Activated CD8-positive, alpha-beta T cell treated with anti-CD3 and anti-CD28 coated beads for 36 hours (primary cell): ENCODE results near the gene NPIPB6. TPM values are rescaled to one million over a fixed set of nuclear protein-coding genes. Genes with fewer than 3 reads are reported as not detected.

Experiments
- ATAC-seq: fragments of 200-7000 bp; cut with Tn5 transposase; one replicate; pipeline ENCODE4 v1.10.0; 2021; ENCODE audit warnings: mild to moderate bottlenecking, moderate library complexity
- CTCF ChIA-PET: fragments of 350-600 bp; sonication (Branson Sonifier 250); formaldehyde crosslinking; loops from one replicate; lab custom pipeline; 2021; ENCODE audit warnings: antibody characterized with exemption; lab: Charles Lee
- POLR2A ChIA-PET: fragments of 350-600 bp; sonication (Branson Sonifier 250); formaldehyde crosslinking; loops from one replicate; lab custom pipeline; 2021; ENCODE audit warnings: antibody characterized with exemption; lab: Charles Lee
- DNase-seq: peaks from one replicate; pipeline ENCODE4 v3.0.0-alpha.2; 2020
- H3K27ac Mint-ChIP-seq: one replicate; pipeline ENCODE4 v1.8.0; 2021; ENCODE audit warnings: mild to moderate bottlenecking, mixed read lengths
- H3K27me3 Mint-ChIP-seq: one replicate; pipeline ENCODE4 v1.8.0; 2021; ENCODE audit warnings: mixed read lengths
- H3K36me3 Mint-ChIP-seq: one replicate; pipeline ENCODE4 v1.8.0; 2021; ENCODE audit warnings: low read depth, mixed read lengths
- H3K4me1 Mint-ChIP-seq: one replicate; pipeline ENCODE4 v1.8.0; 2021; ENCODE audit warnings: low read depth, mixed read lengths
- H3K4me3 Mint-ChIP-seq: one replicate; pipeline ENCODE4 v1.8.0; 2021; ENCODE audit warnings: mild to moderate bottlenecking, moderate library complexity, mixed read lengths
- H3K9me3 Mint-ChIP-seq: one replicate; pipeline ENCODE4 v1.8.0; 2021; ENCODE audit warnings: mixed read lengths
- CTCF ChIP-seq: fragments of 200-600 bp; IDR thresholded peaks from one replicate; pipeline ENCODE4 v1.8.0; 2022; ENCODE audit warnings: antibody characterized with exemption, mild to moderate bottlenecking
- intact Hi-C: fragments of 100-400 bp; cut with micrococcal nuclease; formaldehyde crosslinking; loops from one replicate; pipeline ENCODE4 v1.10.0; 2022
- microRNA-seq: library from miRNA; unstranded; fragments of <30 nt; microRNA quantifications from one replicate; pipeline ENCODE4 v1.2.0, GENCODE V29; 2022; ENCODE audit warnings: borderline microRNAs expressed, borderline replicate concordance
- total RNA-seq, 2 experiments: library from RNA; stranded (reverse); gene quantifications; one replicate each; pipeline ENCODE4 v1.2.3, GENCODE V29; 2021

The NPIPB6 gene
- total RNA-seq, 2 experiments from 2014 or later: 0.52 TPM; not detected in 1

GRCh38 chr16:28294201-28294600, 69.1 kb downstream of the NPIPB6 start:
- no peaks in the 10 kb centered on the region for H3K27me3 Mint-ChIP-seq
- ChIA-PET CTCF (interaction anchor here (0.9 to 2.7 kb wide), 6 partner anchors 11 to 33 kb away, joined by 3 to 19 read pairs (median 6); no protein-coding TSS in a partner anchor), POLR2A (interaction anchor here (0.5 to 1.0 kb wide), 4 partner anchors 14 to 528 kb away, joined by 3 to 4 read pairs (median 3); no protein-coding TSS in a partner anchor)
- no peak for TF ChIP-seq CTCF
- H3K4me1 Mint-ChIP-seq: peaks cover 56% of the 10 kb centered on the region
- H3K4me3 Mint-ChIP-seq: peak overlapping the region; percentile 87
- H3K27ac Mint-ChIP-seq: peak overlapping the region; percentile 42
- peaks cover 20% of the 10 kb centered on the region for H3K36me3 Mint-ChIP-seq
- intact Hi-C loops: no loop called here
- H3K9me3 Mint-ChIP-seq: no peaks in the 10 kb centered on the region
- DNase-seq (no peak), ATAC-seq (no peak)

- CTCF ChIA-PET: interaction anchor here (0.9 to 2.7 kb wide), 5 partner anchors 16 to 33 kb away, joined by 3 to 19 read pairs (median 7); no protein-coding TSS in a partner anchor
- Mint-ChIP-seq H3K4me1 (peaks cover 58% of the 10 kb centered on the region), H3K27ac (peak overlapping the region; percentile 49), H3K36me3 (peaks cover 20% of the 10 kb centered on the region), H3K9me3 (no peaks in the 10 kb centered on the region), H3K4me3 (peak overlapping the region; percentile 87), H3K27me3 (no peaks in the 10 kb centered on the region)
- ATAC-seq (no peak), DNase-seq (no peak)
- TF ChIP-seq CTCF: no peak
- intact Hi-C loops: loop anchor here (1.0 kb wide), 1 partner anchor 16 kb away; no protein-coding TSS in a partner anchor
- POLR2A ChIA-PET: interaction anchor here (0.7 to 1.7 kb wide), 7 partner anchors 9 to 101 kb away, joined by 3 to 8 read pairs (median 4); no protein-coding TSS in a partner anchor
Observed at GRCh38 chr16:28293601-28293960, 69.7 kb downstream of the NPIPB6 start.

- CTCF ChIA-PET: interaction anchor here (0.9 to 2.7 kb wide), 7 partner anchors 10 to 34 kb away, joined by 3 to 19 read pairs (median 5); no protein-coding TSS in a partner anchor
- peaks cover 58% of the 10 kb centered on the region for H3K4me1 Mint-ChIP-seq
- H3K36me3 Mint-ChIP-seq: peaks cover 17% of the 10 kb centered on the region
- POLR2A ChIA-PET: interaction anchor here (0.7 to 2.3 kb wide), 8 partner anchors 10 to 200 kb away, joined by 3 to 8 read pairs (median 4); no protein-coding TSS in a partner anchor
- ATAC-seq: no peak
- TF ChIP-seq CTCF: no peak
- intact Hi-C loops: loop anchor here (1.0 kb wide), 1 partner anchor 16 kb away; no protein-coding TSS in a partner anchor
- peak overlapping the region; percentile 87 for H3K4me3 Mint-ChIP-seq
- DNase-seq: peak; percentile 49
- H3K9me3 Mint-ChIP-seq: no peaks in the 10 kb centered on the region
- H3K27ac Mint-ChIP-seq: peak overlapping the region; percentile 78
- H3K27me3 Mint-ChIP-seq: no peaks in the 10 kb centered on the region
Observed at GRCh38 chr16:28292731-28293600, 70.3 kb downstream of the NPIPB6 start.

Small RNA genes lying within 50 kb of the gene (microRNA-seq; reads per million reads assigned to microRNA genes)
- gene MIR6862-1: not detected

Other genes with a start within 250 kb of the NPIPB6 start
- 100 to 1,000 TPM; 250 to 253 TPM for gene XPO6, start 151.5 kb downstream of the NPIPB6 start, total RNA-seq
- 10 to 100 TPM; 35.3 to 35.9 TPM for gene SBK1, start 71.0 kb downstream of the NPIPB6 start, total RNA-seq
- gene EIF3CL, start 40.3 kb upstream of the NPIPB6 start, total RNA-seq: 10 to 100 TPM; 25.0 to 56.5 TPM
- not detected for gene NPIPB7, start 108.8 kb upstream of the NPIPB6 start, total RNA-seq
- gene CLN3, start 128.6 kb upstream of the NPIPB6 start, total RNA-seq: 10 to 100 TPM; 24.2 to 30.2 TPM
- 1 to 10 TPM; 5.5 TPM for gene APOBR, start 131.1 kb upstream of the NPIPB6 start, total RNA-seq
- gene IL27, start 143.3 kb upstream of the NPIPB6 start, total RNA-seq: not detected
- not detected for gene NUPR1, start 175.5 kb upstream of the NPIPB6 start, total RNA-seq
- 10 to 100 TPM; 25.0 TPM for gene SGF29, start 190.4 kb upstream of the NPIPB6 start, total RNA-seq
- gene SULT1A2, start 233.5 kb upstream of the NPIPB6 start, total RNA-seq: 1 to 10 TPM in 1 of 2 experiments, under 1 TPM in 1; 0.81 to 1.0 TPM
- gene SULT1A1, start 246.5 kb upstream of the NPIPB6 start, total RNA-seq: 10 to 100 TPM; 15.6 to 17.4 TPM